ENCODE results near the gene SLC16A4.

Gene SLC16A4

DNA sequence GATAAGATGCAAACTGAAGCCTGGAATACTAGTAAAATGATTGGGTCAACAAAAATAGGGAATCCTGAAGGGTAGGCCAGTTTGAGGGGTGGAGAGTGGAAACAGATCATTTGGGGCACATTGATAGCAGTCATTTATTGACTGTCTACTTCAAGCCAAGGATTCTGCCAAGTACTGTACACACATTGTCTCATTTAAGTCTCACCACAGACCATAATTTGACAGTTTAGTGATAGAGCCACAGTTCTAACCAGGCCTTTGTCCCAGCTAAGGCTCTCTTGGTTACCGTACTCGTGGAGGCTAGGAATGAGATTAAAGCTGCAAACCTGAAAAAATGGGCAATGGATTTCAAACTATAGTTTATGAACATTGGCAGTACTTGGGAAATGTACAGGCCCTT is 40.5 kb downstream of the SLC16A4 start:
- DNase-seq, result no peak

DNA sequence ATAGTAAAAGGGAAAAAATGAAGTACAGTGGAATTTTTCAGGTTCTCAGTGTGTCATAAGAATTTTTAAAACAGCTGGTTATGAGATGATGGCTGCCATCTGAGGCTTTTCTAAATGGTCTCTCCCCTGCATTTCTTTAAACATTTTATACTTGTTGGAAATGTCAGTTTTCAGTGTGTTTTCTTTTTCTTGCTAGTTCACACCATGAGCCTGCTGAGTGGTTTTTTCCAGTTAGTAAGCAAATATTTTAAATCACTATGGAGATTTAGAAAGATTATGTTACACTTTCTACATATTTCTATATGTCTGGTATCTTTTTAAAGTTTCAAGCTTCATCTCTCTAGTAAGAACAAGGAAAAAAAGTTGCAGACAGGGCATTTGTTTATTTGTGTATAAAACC is 42.1 kb downstream of the SLC16A4 start:
- no peak for DNase-seq

DNA sequence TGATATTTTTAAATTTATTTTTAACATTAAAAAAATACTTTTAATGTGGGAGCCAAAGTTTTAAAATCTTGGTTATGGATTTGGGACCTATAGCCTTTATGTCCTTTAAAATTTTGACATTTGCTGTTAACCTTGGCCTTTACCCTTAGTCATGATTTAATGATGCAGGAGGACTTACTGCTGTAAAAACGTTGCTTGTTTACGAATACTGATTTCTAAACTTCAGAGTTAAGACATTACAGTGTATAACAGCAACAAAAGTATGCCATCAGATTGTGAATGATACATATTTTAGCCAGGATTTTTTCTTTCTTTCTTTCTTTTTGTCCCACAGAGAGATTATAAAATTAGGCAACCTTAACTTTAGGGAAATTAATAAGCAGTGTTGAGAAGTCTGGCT is 42.8 kb downstream of the SLC16A4 start:
- no peak for DNase-seq

DNA sequence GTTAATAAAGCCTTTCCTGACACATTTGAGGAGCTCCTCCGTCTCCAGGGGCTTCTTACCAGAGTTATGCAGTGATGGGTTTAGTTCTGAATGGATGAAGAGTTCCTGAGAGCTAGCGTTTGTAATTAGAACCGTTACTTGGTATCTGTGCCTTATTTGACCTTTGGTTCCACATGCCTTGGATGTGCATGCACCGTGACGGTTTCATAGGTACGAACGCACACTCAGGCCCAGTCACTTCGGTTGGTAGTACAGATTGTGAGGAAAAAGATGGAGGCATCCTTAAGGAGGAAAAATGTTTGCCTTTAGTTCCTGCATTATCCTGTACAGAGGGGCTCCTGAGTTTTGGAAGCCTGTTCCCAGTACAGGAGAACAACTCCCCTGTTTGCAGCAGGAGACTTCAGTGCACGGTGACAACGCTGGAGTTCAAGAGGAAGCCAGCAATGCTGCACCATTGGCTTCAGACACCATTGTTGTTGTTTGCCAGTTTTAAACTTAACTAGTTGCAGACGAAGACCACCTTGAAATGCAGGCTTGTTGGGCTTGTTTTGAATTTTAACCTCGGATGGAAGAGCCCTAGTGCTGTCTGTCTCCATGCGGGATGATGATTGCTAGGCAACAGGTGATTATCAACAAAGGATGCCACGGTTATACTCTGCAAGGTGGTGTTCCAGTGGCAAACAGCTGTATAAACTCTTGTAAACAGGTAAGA is 43.5 kb downstream of the SLC16A4 start:
- no peak for DNase-seq

DNA sequence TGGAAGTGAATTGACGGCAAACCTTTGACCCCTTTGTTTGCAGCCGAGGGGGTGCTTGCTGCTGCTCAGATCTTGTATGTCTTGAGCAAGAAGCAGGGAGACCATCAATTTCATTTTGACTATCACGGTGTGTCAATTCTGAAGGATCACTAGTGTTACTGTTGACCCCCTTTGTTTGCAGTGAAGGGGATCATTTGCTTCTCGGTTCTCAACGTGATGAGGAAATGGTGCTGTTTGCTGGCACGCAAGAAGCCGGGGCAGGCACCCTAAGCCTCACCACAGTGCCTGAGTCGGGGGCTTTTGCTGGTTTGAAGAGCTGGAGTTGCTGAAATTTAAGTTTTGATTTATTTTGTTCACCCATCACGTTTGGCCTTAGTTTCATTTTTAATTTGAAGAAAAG is 44.1 kb downstream of the SLC16A4 start:
- no peak for DNase-seq

DNA sequence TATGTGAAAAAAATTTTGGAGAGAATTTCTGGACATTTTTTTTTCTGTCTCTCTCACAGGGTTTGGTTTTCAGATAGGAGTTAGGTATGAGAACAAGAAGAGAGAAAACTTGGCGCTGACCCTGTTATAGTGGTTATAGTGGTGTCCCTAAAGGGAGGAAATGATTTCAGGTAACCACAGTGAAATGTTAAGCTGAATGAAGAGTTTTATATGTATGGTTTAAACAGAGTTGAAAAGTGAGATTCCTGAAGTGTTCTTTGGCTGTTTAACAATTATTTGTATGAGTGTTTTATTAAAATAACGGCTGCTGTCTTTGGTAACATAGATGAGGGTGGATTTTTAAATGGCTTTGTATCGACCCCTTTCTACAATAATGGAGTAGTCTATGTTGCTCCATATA is 45.3 kb downstream of the SLC16A4 start:
- no peak for DNase-seq

DNA sequence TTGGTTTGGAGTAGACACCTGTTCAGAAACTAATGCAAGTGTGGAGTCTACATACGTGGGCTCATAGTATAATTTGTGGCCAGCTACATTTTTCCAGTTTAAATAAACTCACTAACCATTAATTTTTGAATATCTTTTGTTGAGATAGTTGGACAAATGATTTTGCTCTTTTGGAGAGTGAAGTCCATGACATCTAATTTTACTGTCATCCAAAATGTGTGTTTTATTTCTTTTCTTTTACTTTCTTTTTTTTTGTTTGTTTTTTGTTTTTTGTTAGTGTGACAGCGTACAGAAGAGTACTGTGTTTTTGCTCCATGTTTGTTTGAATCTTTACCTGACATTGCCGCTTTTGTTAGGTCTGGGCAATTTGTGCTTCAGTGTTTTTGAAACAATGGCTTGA is 46.7 kb downstream of the SLC16A4 start:
- no peak for DNase-seq

DNA sequence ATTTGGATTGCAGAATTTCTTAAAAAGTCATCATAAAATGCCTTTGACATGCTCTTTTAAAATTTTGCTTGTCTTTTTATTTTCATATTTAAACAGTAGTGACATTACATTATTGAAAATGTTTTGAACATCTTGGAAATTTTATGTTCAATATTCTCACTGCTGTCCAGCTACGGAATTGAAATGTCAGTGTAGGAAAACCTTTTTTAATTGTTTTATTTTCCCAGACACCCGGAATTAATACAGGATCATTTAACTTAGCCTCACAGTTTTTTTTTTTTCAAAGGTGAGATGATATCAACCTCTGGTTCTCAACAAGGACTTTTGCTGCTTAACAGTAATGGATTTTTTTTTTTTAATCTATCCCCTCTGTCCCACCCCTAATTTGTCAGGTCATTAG is 47.6 kb downstream of the SLC16A4 start:
- DNase-seq, result no peak

DNA sequence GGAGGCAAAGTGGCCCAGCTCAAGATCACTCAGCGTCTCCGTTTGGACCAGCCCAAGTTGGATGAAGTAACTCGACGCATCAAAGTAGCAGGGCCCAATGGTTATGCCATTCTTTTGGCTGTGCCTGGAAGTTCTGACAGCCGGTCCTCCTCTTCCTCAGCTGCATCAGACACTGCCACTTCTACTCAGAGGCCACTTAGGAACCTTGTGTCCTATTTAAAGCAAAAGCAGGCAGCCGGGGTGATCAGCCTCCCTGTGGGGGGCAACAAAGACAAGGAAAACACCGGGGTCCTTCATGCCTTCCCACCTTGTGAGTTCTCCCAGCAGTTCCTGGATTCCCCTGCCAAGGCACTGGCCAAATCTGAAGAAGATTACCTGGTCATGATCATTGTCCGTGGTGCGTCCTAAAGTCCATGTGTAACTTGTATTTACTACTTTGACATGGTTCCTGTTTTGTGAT is 48.9 kb downstream of the SLC16A4 start:
- no peak for DNase-seq

DNA sequence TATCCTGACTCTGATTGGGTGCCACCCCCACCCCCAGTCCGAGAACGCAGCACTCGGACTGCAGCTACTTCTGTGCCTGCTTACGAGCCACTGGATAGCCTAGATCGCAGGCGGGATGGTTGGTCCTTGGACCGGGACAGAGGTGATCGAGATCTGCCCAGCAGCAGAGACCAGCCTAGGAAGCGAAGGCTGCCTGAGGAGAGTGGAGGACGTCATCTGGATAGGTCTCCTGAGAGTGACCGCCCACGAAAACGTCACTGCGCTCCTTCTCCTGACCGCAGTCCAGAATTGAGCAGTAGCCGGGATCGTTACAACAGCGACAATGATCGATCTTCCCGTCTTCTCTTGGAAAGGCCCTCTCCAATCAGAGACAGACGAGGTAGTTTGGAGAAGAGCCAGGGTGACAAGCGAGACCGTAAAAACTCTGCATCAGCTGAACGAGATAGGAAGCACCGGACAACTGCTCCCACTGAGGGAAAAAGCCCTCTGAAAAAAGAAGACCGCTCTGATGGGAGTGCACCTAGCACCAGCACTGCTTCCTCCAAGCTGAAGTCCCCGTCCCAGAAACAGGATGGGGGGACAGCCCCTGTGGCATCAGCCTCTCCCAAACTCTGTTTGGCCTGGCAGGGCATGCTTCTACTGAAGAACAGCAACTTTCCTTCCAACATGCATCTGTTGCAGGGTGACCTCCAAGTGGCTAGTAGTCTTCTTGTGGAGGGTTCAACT is 49.5 kb downstream of the SLC16A4 start:
- DNase-seq, result no peak

DNA sequence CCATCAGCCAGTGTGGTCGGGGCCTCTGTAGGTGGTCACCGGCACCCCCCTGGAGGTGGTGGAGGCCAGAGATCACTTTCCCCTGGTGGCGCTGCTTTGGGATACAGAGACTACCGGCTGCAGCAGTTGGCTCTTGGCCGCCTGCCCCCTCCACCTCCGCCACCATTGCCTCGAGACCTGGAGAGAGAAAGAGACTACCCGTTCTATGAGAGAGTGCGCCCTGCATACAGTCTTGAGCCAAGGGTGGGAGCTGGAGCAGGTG is 50.7 kb downstream of the SLC16A4 start:
- no peak for DNase-seq

DNA sequence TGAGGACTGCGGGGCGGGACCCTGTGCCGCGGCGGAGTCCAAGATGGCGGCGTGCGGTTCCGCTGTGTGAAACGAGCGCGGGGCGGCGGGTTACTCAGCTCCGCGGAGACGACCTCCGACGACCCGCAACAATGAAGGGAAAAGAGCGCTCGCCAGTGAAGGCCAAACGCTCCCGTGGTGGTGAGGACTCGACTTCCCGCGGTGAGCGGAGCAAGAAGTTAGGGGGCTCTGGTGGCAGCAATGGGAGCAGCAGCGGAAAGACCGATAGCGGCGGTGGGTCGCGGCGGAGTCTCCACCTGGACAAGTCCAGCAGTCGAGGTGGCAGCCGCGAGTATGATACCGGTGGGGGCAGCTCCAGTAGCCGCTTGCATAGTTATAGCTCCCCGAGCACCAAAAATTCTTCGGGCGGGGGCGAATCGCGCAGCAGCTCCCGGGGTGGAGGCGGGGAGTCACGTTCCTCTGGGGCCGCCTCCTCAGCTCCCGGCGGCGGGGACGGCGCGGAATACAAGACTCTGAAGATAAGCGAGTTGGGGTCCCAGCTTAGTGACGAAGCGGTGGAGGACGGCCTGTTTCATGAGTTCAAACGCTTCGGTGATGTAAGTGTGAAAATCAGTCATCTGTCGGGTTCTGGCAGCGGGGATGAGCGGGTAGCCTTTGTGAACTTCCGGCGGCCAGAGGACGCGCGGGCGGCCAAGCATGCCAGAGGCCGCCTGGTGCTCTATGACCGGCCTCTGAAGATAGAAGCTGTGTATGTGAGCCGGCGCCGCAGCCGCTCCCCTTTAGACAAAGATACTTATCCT is 51.2 kb downstream of the SLC16A4 start:
- peak in 1 of 2 donors; percentile 84 for DNase-seq

DNA sequence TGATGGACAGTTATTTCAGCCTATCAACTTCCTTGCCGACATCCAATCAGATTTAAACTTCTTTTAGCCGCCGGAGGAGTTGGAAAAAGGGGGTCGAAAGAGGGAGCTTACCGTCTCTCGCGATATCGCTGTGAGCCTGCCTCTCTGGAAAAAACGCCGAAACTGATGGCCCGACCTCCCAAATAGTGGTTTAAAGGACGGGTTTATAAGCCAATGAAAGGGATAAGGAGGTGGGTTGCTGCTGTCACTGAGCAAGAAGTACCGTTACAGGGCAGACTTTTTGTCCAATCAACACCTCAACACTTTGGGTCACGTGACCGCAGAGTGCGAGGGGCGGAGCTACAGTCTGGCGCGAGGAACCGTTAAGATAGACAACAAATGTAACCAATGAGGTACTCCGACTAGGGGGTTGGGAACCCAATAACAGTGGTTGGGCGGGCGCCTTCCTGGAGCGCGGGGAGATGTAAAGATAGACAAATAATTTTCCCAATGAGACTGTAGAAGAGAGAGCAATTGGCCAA is 51.9 kb downstream of the SLC16A4 start, which contains the start of gene RBM15:
Gene RBM15 (plus strand): TSS at position 492 of the 521 bp plus-strand sequence. CDS start 29 bp downstream, at position 521.
- DNase-seq, result peak; percentile 94 to 100

DNA sequence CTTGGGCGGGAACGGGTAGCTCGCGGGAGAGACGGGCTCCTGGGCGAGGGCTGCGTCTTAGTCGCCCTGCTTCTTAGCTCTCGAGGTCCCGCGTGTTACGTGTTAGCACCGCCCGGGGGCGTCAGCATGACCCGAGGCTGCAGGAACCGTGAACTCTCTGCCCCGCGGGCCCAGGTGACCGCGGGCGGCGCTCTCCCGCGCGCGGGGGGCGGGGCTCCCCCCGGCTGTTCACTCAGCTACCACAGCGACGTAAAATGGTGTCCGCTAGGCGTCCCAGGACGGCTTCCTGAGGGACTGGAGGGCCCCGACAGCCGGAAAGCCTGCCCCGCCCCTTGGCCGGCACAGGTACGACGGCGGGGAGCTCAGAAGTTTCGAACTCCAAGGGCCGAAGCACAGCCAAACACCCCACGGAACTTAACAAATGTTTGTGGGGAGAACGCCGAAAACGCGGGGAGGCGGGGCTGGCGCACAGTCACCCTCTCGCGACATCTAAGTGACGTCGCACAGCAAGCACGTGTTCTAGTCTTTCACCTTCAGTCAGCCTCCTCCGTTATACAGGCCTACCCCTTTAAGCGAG is 52.4 kb downstream of the SLC16A4 start:
- DNase-seq, result peak; percentile 90 to 96

DNA sequence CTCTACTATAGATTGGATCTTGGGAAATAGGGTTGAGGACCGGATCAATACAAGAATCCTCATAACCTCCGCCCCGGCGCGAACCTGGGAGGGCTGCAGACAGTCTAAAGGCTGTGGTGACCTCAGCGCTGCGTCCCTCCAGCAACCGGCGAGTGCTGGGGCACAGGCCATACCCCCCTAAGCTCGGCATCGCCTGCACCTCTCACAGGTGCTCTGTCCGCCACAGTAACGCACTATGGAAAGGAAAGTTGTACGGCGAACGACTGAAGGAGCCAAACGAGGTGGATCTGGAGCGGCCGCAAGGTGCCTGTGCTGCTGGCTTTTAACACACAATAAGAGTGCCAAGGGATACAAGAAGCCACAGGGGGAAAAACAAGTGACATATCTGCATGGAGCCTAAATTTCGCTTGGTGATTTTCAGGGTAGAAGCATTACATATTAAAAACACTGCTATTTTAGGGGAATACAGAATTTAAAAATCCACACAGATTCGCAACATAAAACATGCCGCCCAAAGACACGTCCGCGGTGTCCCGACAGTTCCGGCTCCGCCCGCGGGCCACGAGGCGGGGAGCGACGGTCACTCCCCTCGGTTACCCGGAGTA is 53.0 kb downstream of the SLC16A4 start:
- DNase-seq, result peak in 1 of 2 donors; percentile 36

DNA sequence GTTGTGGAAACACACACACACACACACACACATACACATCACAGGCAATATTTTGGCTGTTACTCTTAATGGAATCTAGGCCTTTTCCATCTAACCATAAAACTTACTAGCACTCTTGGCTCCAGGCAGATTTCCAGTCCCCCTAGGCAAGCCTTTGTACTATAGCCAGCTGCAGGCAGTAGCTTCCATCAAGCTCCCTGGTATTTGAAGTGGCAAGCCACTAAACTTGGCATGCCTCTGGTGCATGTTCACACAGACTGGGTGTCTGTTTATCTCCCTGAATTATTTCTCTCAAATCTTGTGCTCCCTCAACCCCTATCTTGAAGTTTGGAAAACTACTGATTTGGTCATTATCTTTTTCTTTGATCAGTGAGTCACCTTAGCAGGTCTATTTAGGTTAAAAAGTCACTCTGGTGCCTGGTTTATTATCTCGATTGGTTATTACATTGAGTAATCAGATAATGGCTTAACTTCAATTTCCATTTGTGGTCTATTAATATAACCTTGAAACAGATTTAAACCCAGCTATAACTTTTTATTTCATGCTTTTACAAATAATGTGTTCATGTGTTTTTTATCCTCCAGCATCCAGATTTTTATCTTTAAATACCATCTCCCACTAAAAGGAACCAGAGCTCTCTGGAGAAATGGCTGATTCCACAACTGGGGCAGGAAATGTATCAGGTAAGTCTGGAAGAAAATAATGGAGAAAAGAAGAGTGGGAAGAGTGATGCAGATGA is 54.4 kb downstream of the SLC16A4 start:
- no peak for DNase-seq

DNA sequence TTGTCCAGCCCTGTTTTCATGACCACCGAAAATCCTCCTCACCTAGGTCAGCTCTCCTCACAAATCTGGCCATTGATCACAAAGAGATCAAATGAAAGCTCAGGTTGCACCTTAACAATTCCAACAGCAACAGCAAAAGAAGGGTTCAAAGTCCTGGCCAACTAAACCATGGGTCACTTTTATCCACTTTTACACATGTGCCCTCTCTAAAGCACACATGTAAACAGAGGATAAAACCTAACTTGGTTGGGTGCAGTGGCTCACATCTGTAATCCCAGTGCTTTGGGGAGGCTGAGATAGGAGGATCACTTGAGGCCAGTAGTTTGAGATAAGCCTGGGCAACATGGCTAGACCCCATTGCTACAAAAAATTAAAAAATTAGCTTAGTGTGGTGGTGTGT is 55.6 kb downstream of the SLC16A4 start:
- no peak for DNase-seq

DNA sequence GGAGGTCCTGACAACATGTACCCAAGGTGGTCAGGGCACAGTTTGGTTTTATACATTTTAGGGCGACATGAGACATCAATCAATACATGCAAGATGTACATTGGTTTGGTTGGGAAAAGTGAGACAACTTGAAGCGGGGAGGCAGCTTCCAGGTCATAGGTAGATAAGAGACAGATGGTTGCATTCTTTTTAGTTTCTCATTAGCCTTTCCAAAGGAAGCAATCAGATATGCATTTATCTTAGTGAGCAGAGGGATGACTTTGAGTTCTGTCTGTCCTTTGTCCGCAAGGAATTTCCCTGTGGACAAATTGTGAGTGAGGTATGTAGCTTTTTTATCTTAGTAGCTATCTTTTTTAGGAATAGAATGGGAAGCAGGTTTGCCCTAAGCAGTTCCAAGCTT is 62.1 kb downstream of the SLC16A4 start:
- no peak for DNase-seq

DNA sequence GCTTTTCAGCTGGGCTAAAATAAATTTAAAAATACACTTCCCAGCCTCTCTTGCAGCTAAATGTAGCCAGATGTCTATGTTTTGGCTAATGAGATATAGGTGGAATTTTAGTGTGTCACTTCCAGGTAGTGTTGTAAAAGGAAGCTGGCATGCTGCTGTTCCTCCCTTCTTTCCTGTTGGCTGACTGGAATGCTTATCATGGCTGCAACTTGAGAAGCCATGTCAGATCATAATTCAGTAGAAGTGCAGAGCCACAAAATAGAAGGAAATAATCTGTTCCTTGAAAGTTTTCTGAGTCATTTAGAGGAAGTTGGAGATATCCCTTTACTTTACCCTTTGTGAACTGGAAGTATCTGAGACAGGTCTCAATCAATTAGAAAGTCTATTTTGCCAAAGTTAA is 62.6 kb downstream of the SLC16A4 start:
- DNase-seq, result no peak

DNA sequence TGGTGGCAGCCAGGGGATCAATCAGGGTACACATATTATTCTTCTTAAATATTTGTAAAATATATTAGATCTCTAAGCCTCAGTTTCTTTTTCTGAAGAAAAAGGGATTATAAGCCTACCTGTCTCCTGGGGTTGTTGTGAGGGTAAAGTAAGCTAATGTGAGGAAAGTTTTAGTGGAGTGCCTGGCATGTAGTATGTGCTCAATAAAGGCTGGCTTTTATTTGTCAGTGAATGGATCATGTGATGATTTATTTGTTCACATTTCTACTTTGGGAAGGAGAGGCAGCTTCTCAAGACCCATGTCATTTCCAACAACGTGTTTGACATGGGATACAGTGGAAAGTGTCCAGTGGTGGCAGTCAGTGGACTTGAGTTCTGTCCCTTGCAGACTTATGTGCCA is 64.0 kb downstream of the SLC16A4 start:
- no peak for DNase-seq

DNA sequence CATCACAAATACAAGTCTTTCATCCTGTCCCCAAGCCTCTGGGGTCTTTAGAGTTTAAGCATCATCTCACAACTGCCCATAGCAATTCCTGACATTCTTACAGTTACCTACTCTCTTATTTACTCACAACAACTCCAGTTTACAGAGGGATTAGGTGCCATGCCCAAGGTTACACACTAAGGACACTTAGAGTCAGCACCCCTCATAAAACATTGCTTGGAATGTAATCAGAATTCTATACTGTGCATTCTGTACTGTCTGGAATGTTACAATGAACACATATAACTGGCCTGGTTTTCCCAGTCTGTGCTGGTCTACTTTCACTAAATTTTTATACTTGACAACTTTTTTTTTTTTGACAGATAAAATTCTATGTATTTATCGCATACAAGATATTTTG is 66.2 kb downstream of the SLC16A4 start:
- no peak for DNase-seq

DNA sequence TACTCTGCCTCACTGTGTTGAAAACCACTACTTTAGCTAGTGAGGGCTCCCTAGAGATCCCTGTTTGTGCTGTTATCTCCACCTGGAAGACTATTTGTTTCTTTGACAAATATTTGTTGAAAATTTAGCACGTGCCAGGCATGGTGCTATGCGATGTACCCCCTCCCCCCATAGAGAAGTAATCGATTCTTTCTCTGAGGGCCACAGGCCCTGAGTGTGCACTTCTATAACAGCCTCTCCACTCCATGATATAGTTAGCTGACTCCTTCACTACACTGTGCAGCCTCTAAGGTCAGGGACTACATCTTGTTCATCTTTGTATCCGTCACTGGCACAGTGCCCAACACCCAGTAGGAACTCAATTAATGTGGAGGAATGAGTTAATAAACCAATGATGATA is 69.0 kb downstream of the SLC16A4 start:
- no peak for DNase-seq
